Keratinocyte (primary cell): ENCODE results near the gene PTPRN2. TPM values are rescaled to one million over a fixed set of nuclear protein-coding genes. Genes with fewer than 3 reads are reported as not detected.

Experiments
- DNase-seq: peaks from one replicate; pipeline ENCODE4 v3.0.0-alpha.2; 2011; ENCODE audit warnings: low read depth, missing footprints, low spot score
- FAIRE-seq: peaks from 2 replicates; lab custom pipeline; 2011; peaks lifted over from hg19 to GRCh38; lab: Jason Lieb, UNC
- H2AFZ ChIP-seq: 2 replicates; pipeline ENCODE4 v1.6.0; 2012; ENCODE audit warnings: low read length, control low read depth, inconsistent platforms; ENCODE audit not compliant: control insufficient read depth
- H3K27ac ChIP-seq: 2 replicates; pipeline ENCODE4 v1.5.1; 2011; ENCODE audit warnings: low read length; ENCODE audit not compliant: control insufficient read depth, insufficient read depth
- H3K27me3 ChIP-seq: 3 replicates; pipeline ENCODE4 v1.6.0; 2011; ENCODE audit warnings: low read length; ENCODE audit not compliant: control insufficient read depth, insufficient read depth; ENCODE audit errors: extremely low read depth
- H3K36me3 ChIP-seq, 2 experiments: 2 replicates in 1 of 2; 3 replicates in 1 of 2; pipeline ENCODE4 v1.5.1; 2011; ENCODE audit warnings: low read length in 2 of 2, mild to moderate bottlenecking in 1 of 2; ENCODE audit not compliant: control insufficient read depth in 2 of 2, insufficient read depth in 2 of 2; ENCODE audit errors: extremely low read depth in 1 of 2
- H3K4me1 ChIP-seq: 3 replicates; pipeline ENCODE4 v1.5.1; 2011; ENCODE audit warnings: low read length; ENCODE audit not compliant: control insufficient read depth, insufficient read depth; ENCODE audit errors: extremely low read depth
- H3K4me2 ChIP-seq: 3 replicates; pipeline ENCODE4 v1.6.0; 2011; ENCODE audit warnings: low read depth, low read length; ENCODE audit not compliant: control insufficient read depth, insufficient read depth; ENCODE audit errors: extremely low read depth
- H3K4me3 ChIP-seq, 3 experiments: fragments of 200-600 bp in 1 of 3; sonication (generic) in 1 of 3; 2 replicates in 2 of 3; 3 replicates in 1 of 3; pipeline ENCODE4 v1.5.1; 2011 to 2016; ENCODE audit warnings: low read length in 3 of 3, mild to moderate bottlenecking in 3 of 3, control low read depth in 2 of 3, inconsistent platforms in 1 of 3, low read depth in 1 of 3, mixed read lengths in 1 of 3, mixed run types in 1 of 3, moderate library complexity in 1 of 3; ENCODE audit not compliant: control insufficient read depth in 2 of 3, insufficient read depth in 2 of 3; ENCODE audit errors: extremely low read depth in 1 of 3
- H3K79me2 ChIP-seq: 2 replicates; pipeline ENCODE4 v1.6.0; 2012; ENCODE audit warnings: low read length; ENCODE audit not compliant: control insufficient read depth, insufficient read depth
- H3K9ac ChIP-seq: 3 replicates; pipeline ENCODE4 v1.6.0; 2011; ENCODE audit warnings: low read length; ENCODE audit not compliant: control insufficient read depth, insufficient read depth; ENCODE audit errors: extremely low read depth
- H3K9me1 ChIP-seq: 3 replicates; pipeline ENCODE4 v1.6.0; 2011; ENCODE audit warnings: low read length; ENCODE audit not compliant: control insufficient read depth, insufficient read depth; ENCODE audit errors: extremely low read depth
- H3K9me3 ChIP-seq: 2 replicates; pipeline ENCODE4 v1.5.1; 2012; ENCODE audit warnings: low read depth, low read length; ENCODE audit not compliant: control insufficient read depth
- H4K20me1 ChIP-seq: 3 replicates; pipeline ENCODE4 v1.6.0; 2011; ENCODE audit warnings: low read length; ENCODE audit not compliant: control insufficient read depth, insufficient read depth; ENCODE audit errors: extremely low read depth
- CTCF ChIP-seq, 3 experiments: IDR thresholded peaks in 1 of 3; conservative IDR thresholded peaks in 1 of 3; optimal IDR thresholded peaks in 1 of 3; 2 replicates in 2 of 3; 3 replicates in 1 of 3; pipeline versions ENCODE3 to v1.5.1; 2011; ENCODE audit warnings: low read length in 3 of 3, mild to moderate bottlenecking in 3 of 3, moderate library complexity in 2 of 3, control low read depth in 1 of 3, inconsistent platforms in 1 of 3; ENCODE audit not compliant: insufficient read depth in 2 of 3; ENCODE audit errors: extremely low read depth in 1 of 3
- EZH2 ChIP-seq: IDR thresholded peaks from one replicate; pipeline ENCODE4 v1.6.1; 2012; ENCODE audit warnings: inconsistent platforms, mild to moderate bottlenecking, low read length, moderate library complexity
- dilution Hi-C: fragments of 300-500 bp; cut with MboI; formaldehyde crosslinking; loops from one replicate; pipeline ENCODE4 v1.7.0; 2020; ENCODE audit warnings: low sequenced_read_pairs; ENCODE audit not compliant: extremely low pct_ligation_motif_present
- polyA plus RNA-seq, 5 experiments: library from polyadenylated mRNA; depleted of rRNA in 3 of 5; stranded (reverse) in 3 of 5; stranded (forward) in 1 of 5; unstranded in 1 of 5; fragments of >200 nt; gene quantifications; 1 replicate in 1 of 5; 2 replicates in 3 of 5; 3 replicates in 1 of 5; pipeline versions ENCODE4 v1.2.1 to v1.2.3, GENCODE V29; 2011 to 2012; ENCODE audit warnings: missing spikeins in 2 of 5, low read depth in 1 of 5, low replicate concordance in 1 of 5

The PTPRN2 gene
- polyA plus RNA-seq, 1 donor (not counting 4 experiments of a cell fraction or from before 2014, with no cell fraction given), result not detected

GRCh38 chr7:157829491-157829890 lies 758.1 kb downstream of the PTPRN2 start:
- no peaks in the 10 kb centered on the region for H3K4me1 ChIP-seq
- no peaks in the 10 kb centered on the region for H4K20me1 ChIP-seq
- no peaks in the 10 kb centered on the region for H3K79me2 ChIP-seq
- H3K27ac ChIP-seq, result no peak overlapping the region
- no peak for FAIRE-seq
- no peak overlapping the region for H2AFZ ChIP-seq
- no peak overlapping the region for H3K4me3 ChIP-seq
- H3K9me3 ChIP-seq, result peaks cover 12% of the 10 kb centered on the region
- H3K9ac ChIP-seq, result no peak overlapping the region
- dilution Hi-C loops, result no loop called here
- no peaks in the 10 kb centered on the region for H3K27me3 ChIP-seq
- H3K9me1 ChIP-seq, result no peaks in the 10 kb centered on the region
- TF ChIP-seq EZH2, result no peak
- TF ChIP-seq CTCF (optimal IDR thresholded peaks at IDR 0.05 in 1 of 3, IDR thresholded peaks at IDR 0.05 in 1 of 3, conservative IDR thresholded peaks at IDR 0.05 in 1 of 3; ENCODE audit: extremely low read depth in 1 of 3, insufficient read depth in 2 of 3, low read length in 3 of 3), result no peak
- H3K4me2 ChIP-seq, result no peak overlapping the region
- DNase-seq, result no peak
- H3K36me3 ChIP-seq, result no peaks in the 10 kb centered on the region

- no peak for FAIRE-seq
- Histone ChIP-seq H2AFZ (no peak overlapping the region), H3K9ac (no peak overlapping the region), H3K4me2 (no peak overlapping the region), H3K9me3 (peaks cover 16% of the 10 kb centered on the region), H3K36me3 (no peaks in the 10 kb centered on the region), H3K27ac (no peak overlapping the region), H3K4me3 (no peak overlapping the region), H4K20me1 (no peaks in the 10 kb centered on the region), H3K9me1 (no peaks in the 10 kb centered on the region), H3K79me2 (no peaks in the 10 kb centered on the region), H3K27me3 (no peaks in the 10 kb centered on the region), H3K4me1 (no peaks in the 10 kb centered on the region)
- no peak for TF ChIP-seq CTCF (optimal IDR thresholded peaks at IDR 0.05 in 1 of 3, IDR thresholded peaks at IDR 0.05 in 1 of 3, conservative IDR thresholded peaks at IDR 0.05 in 1 of 3; ENCODE audit: extremely low read depth in 1 of 3, insufficient read depth in 2 of 3, low read length in 3 of 3)
- no peak for DNase-seq
- dilution Hi-C loops, result no loop called here
Measured at GRCh38 chr7:157828881-157829280, 758.7 kb downstream of the PTPRN2 start.
